Measurements from ENCODE around the gene KLHDC8A.

Gene KLHDC8A

GRCh38 chr1:205344066-205344928 is 12.4 kb downstream of the KLHDC8A start:
- Mint-ChIP-seq H3K36me3 (no peaks in the 10 kb centered on the region), H3K27ac (peak overlapping the region; percentile 32), H3K4me3 (peak overlapping the region; percentile 77), H3K9me3 (no peaks in the 10 kb centered on the region), H3K27me3 (peaks cover 7% of the 10 kb centered on the region), H3K4me1 (peaks cover 33% of the 10 kb centered on the region)
- ATAC-seq (ENCODE audit: low read depth): peak; percentile 66
- DNase-seq (ENCODE audit: low spot score in 2 of 2): peak; percentile 33 to 44

GRCh38 chr1:205343431-205344065 is 13.2 kb downstream of the KLHDC8A start:
- H3K4me1 Mint-ChIP-seq: peaks cover 28% of the 10 kb centered on the region
- H3K36me3 Mint-ChIP-seq: no peaks in the 10 kb centered on the region
- H3K27ac Mint-ChIP-seq: no peak overlapping the region
- peaks cover 7% of the 10 kb centered on the region for H3K27me3 Mint-ChIP-seq
- ATAC-seq (ENCODE audit: low read depth) (peak; percentile 34), DNase-seq (ENCODE audit: low spot score in 2 of 2) (no peak)
- peak overlapping the region; percentile 77 for H3K4me3 Mint-ChIP-seq
- H3K9me3 Mint-ChIP-seq: no peaks in the 10 kb centered on the region

GRCh38 chr1:205342986-205343385 is 13.7 kb downstream of the KLHDC8A start:
- Mint-ChIP-seq H3K36me3 (no peaks in the 10 kb centered on the region), H3K27ac (no peak overlapping the region), H3K4me1 (peaks cover 22% of the 10 kb centered on the region), H3K4me3 (peak overlapping the region; percentile 70), H3K27me3 (peaks cover 7% of the 10 kb centered on the region), H3K9me3 (no peaks in the 10 kb centered on the region)
- ATAC-seq (ENCODE audit: low read depth): no peak
- no peak for DNase-seq (ENCODE audit: low spot score in 2 of 2)

GRCh38 chr1:205340676-205341075 is 16.0 kb downstream of the KLHDC8A start:
- no peak overlapping the region for H3K4me3 Mint-ChIP-seq
- H3K9me3 Mint-ChIP-seq: no peaks in the 10 kb centered on the region
- H3K4me1 Mint-ChIP-seq: peaks cover 19% of the 10 kb centered on the region
- H3K36me3 Mint-ChIP-seq: no peaks in the 10 kb centered on the region
- H3K27ac Mint-ChIP-seq: no peak overlapping the region
- peaks cover 4% of the 10 kb centered on the region for H3K27me3 Mint-ChIP-seq
- no peak for ATAC-seq (ENCODE audit: low read depth)
- DNase-seq (ENCODE audit: low spot score in 2 of 2): no peak

- ATAC-seq (ENCODE audit: low read depth): no peak
- no peaks in the 10 kb centered on the region for H3K36me3 Mint-ChIP-seq
- H3K9me3 Mint-ChIP-seq: no peaks in the 10 kb centered on the region
- peaks cover 17% of the 10 kb centered on the region for H3K4me1 Mint-ChIP-seq
- H3K27me3 Mint-ChIP-seq: peaks cover 3% of the 10 kb centered on the region
- H3K4me3 Mint-ChIP-seq: no peak overlapping the region
- H3K27ac Mint-ChIP-seq: no peak overlapping the region
- no peak for DNase-seq (ENCODE audit: low spot score in 2 of 2)
Measured at GRCh38 chr1:205339717-205340116, 17.0 kb downstream of the KLHDC8A start.

GRCh38 chr1:205339197-205339702 is 17.5 kb downstream of the KLHDC8A start:
- Mint-ChIP-seq H3K4me3 (no peak overlapping the region), H3K27me3 (no peaks in the 10 kb centered on the region)
- ATAC-seq (ENCODE audit: low read depth): no peak

GRCh38 chr1:205338011-205338410 is 18.7 kb downstream of the KLHDC8A start:
- peaks cover 3% of the 10 kb centered on the region for H3K27me3 Mint-ChIP-seq
- H3K36me3 Mint-ChIP-seq: no peaks in the 10 kb centered on the region
- H3K9me3 Mint-ChIP-seq: no peaks in the 10 kb centered on the region
- ATAC-seq (ENCODE audit: low read depth): no peak
- H3K4me1 Mint-ChIP-seq: peaks cover 10% of the 10 kb centered on the region
- H3K4me3 Mint-ChIP-seq: no peak overlapping the region
- DNase-seq (ENCODE audit: low spot score in 2 of 2): no peak
- no peak overlapping the region for H3K27ac Mint-ChIP-seq

More at GRCh38 chr1:205339197-205339702, 17.5 kb downstream of the KLHDC8A start:
- H3K27ac Mint-ChIP-seq: no peak overlapping the region
- H3K4me1 Mint-ChIP-seq: peaks cover 13% of the 10 kb centered on the region
- no peaks in the 10 kb centered on the region for H3K36me3 Mint-ChIP-seq
- no peak for DNase-seq (ENCODE audit: low spot score in 2 of 2)
- no peaks in the 10 kb centered on the region for H3K9me3 Mint-ChIP-seq

- Mint-ChIP-seq H3K9me3 (no peaks in the 10 kb centered on the region), H3K27me3 (peaks cover 3% of the 10 kb centered on the region), H3K4me1 (peaks cover 6% of the 10 kb centered on the region), H3K4me3 (no peak overlapping the region), H3K36me3 (no peaks in the 10 kb centered on the region), H3K27ac (no peak overlapping the region)
- no peak for ATAC-seq (ENCODE audit: low read depth)
- no peak for DNase-seq (ENCODE audit: low spot score in 2 of 2)
Measured at GRCh38 chr1:205337481-205337880, 19.2 kb downstream of the KLHDC8A start.

GRCh38 chr1:205335692-205336091 is 21.0 kb downstream of the KLHDC8A start:
- Mint-ChIP-seq H3K9me3 (no peaks in the 10 kb centered on the region), H3K27me3 (peaks cover 5% of the 10 kb centered on the region), H3K36me3 (no peaks in the 10 kb centered on the region), H3K27ac (peak overlapping the region; percentile 2), H3K4me3 (no peak overlapping the region), H3K4me1 (peaks cover 7% of the 10 kb centered on the region)
- ATAC-seq (ENCODE audit: low read depth) (peak; percentile 95), DNase-seq (ENCODE audit: low spot score in 2 of 2) (peak; percentile 79 to 85)

- DNase-seq (ENCODE audit: low spot score in 2 of 2) (no peak), ATAC-seq (ENCODE audit: low read depth) (no peak)
- Mint-ChIP-seq H3K4me1 (peaks cover 2% of the 10 kb centered on the region), H3K27me3 (peaks cover 12% of the 10 kb centered on the region), H3K36me3 (no peaks in the 10 kb centered on the region), H3K27ac (no peak overlapping the region), H3K4me3 (no peak overlapping the region), H3K9me3 (no peaks in the 10 kb centered on the region)
Measured at GRCh38 chr1:205332015-205332791, 24.5 kb downstream of the KLHDC8A start.

GRCh38 chr1:205330150-205330549 is 26.6 kb downstream of the KLHDC8A start:
- peaks cover 17% of the 10 kb centered on the region for H3K27me3 Mint-ChIP-seq
- DNase-seq (ENCODE audit: low spot score in 2 of 2): no peak
- no peaks in the 10 kb centered on the region for H3K36me3 Mint-ChIP-seq
- H3K4me3 Mint-ChIP-seq: no peak overlapping the region
- peaks cover 7% of the 10 kb centered on the region for H3K4me1 Mint-ChIP-seq
- no peaks in the 10 kb centered on the region for H3K9me3 Mint-ChIP-seq
- no peak overlapping the region for H3K27ac Mint-ChIP-seq
- no peak for ATAC-seq (ENCODE audit: low read depth)

GRCh38 chr1:205329719-205330118 is 27.0 kb downstream of the KLHDC8A start:
- Mint-ChIP-seq H3K4me3 (no peak overlapping the region), H3K27me3 (peaks cover 17% of the 10 kb centered on the region), H3K9me3 (no peaks in the 10 kb centered on the region), H3K4me1 (peaks cover 12% of the 10 kb centered on the region), H3K36me3 (no peaks in the 10 kb centered on the region), H3K27ac (no peak overlapping the region)
- ATAC-seq (ENCODE audit: low read depth) (no peak), DNase-seq (ENCODE audit: low spot score in 2 of 2) (no peak)

GRCh38 chr1:205328476-205328875 is 28.2 kb downstream of the KLHDC8A start:
- no peak for DNase-seq (ENCODE audit: low spot score in 2 of 2)
- H3K27me3 Mint-ChIP-seq: peaks cover 16% of the 10 kb centered on the region

More at GRCh38 chr1:205328476-205328875, 28.2 kb downstream of the KLHDC8A start:
- no peak for ATAC-seq (ENCODE audit: low read depth)
- no peaks in the 10 kb centered on the region for H3K36me3 Mint-ChIP-seq
- peaks cover 15% of the 10 kb centered on the region for H3K4me1 Mint-ChIP-seq
- no peak overlapping the region for H3K4me3 Mint-ChIP-seq
- no peaks in the 10 kb centered on the region for H3K9me3 Mint-ChIP-seq
- H3K27ac Mint-ChIP-seq: no peak overlapping the region

Data from memory B cell (primary cell).